T-helper 17 cell (primary cell): ENCODE data around the gene OGN. TPM values are rescaled to one million over a fixed set of nuclear protein-coding genes. Genes with fewer than 3 reads are reported as not detected.

Source experiments
- ATAC-seq: fragments of 150-1000 bp; cut with Tn5 transposase; 2 replicates; pipeline ENCODE4 v1.10.0; 2021; ENCODE audit warnings: mild to moderate bottlenecking, moderate library complexity
- DNase-seq, 3 donors: peaks; one replicate each; pipeline versions ENCODE4 v3.0.0 to v3.0.0-alpha.2; 2020 to 2021
- H3K9me3 ChIP-seq: one replicate; pipeline ENCODE4 v1.7.0; 2013; ENCODE audit warnings: low read length, mild to moderate bottlenecking; ENCODE audit not compliant: control insufficient read depth, poor library complexity, severe bottlenecking
- H3K27ac Mint-ChIP-seq: one replicate; pipeline ENCODE4 v1.8.0; 2022; ENCODE audit warnings: mild to moderate bottlenecking, moderate library complexity, mixed read lengths
- H3K27me3 Mint-ChIP-seq: one replicate; pipeline ENCODE4 v1.8.0; 2022; ENCODE audit warnings: mixed read lengths
- H3K36me3 Mint-ChIP-seq: one replicate; pipeline ENCODE4 v1.8.0; 2022; ENCODE audit warnings: low read depth, mixed read lengths
- H3K4me1 Mint-ChIP-seq: one replicate; pipeline ENCODE4 v1.8.0; 2022; ENCODE audit warnings: mild to moderate bottlenecking, mixed read lengths
- H3K4me3 Mint-ChIP-seq: one replicate; pipeline ENCODE4 v1.8.0; 2022; ENCODE audit warnings: mild to moderate bottlenecking, moderate library complexity, mixed read lengths
- total RNA-seq, 4 donors: library from RNA in 2 of 4; stranded (reverse) in 2 of 4; gene quantifications; one replicate each; pipeline ENCODE4 v1.2.3 and lab custom pipeline; 2022 to 2026

The OGN gene
- total RNA-seq, 2 donors from 2014 or later, result 0.52 TPM; not detected in 1

- ATAC-seq (no peak), DNase-seq (no peak)
- Mint-ChIP-seq H3K4me3 (no peak overlapping the region), H3K27ac (no peak overlapping the region), H3K36me3 (no peaks in the 10 kb centered on the region), H3K4me1 (peaks cover 4% of the 10 kb centered on the region), H3K27me3 (no peaks in the 10 kb centered on the region)
- H3K9me3 ChIP-seq, result no peaks in the 10 kb centered on the region
Observed at GRCh38 chr9:92350740-92351133, 53.6 kb downstream of the OGN start.

GRCh38 chr9:92349771-92350739 lies 54.3 kb downstream of the OGN start:
- no peaks in the 10 kb centered on the region for H3K36me3 Mint-ChIP-seq
- H3K9me3 ChIP-seq, result no peaks in the 10 kb centered on the region
- no peak overlapping the region for H3K27ac Mint-ChIP-seq
- no peak for DNase-seq
- peaks cover 4% of the 10 kb centered on the region for H3K4me1 Mint-ChIP-seq
- no peak for ATAC-seq
- H3K27me3 Mint-ChIP-seq, result no peaks in the 10 kb centered on the region
- H3K4me3 Mint-ChIP-seq, result no peak overlapping the region

GRCh38 chr9:92345582-92345981 lies 58.8 kb downstream of the OGN start:
- peaks cover 6% of the 10 kb centered on the region for H3K4me1 Mint-ChIP-seq
- no peaks in the 10 kb centered on the region for H3K36me3 Mint-ChIP-seq
- H3K27ac Mint-ChIP-seq, result no peak overlapping the region
- H3K4me3 Mint-ChIP-seq, result no peak overlapping the region
- no peaks in the 10 kb centered on the region for H3K9me3 ChIP-seq
- DNase-seq (no peak), ATAC-seq (no peak)
- H3K27me3 Mint-ChIP-seq, result no peaks in the 10 kb centered on the region

- peaks cover 6% of the 10 kb centered on the region for H3K4me1 Mint-ChIP-seq
- H3K4me3 Mint-ChIP-seq, result no peak overlapping the region
- no peaks in the 10 kb centered on the region for H3K27me3 Mint-ChIP-seq
- no peaks in the 10 kb centered on the region for H3K36me3 Mint-ChIP-seq
- DNase-seq, result no peak
- H3K27ac Mint-ChIP-seq, result no peak overlapping the region
- ATAC-seq, result no peak
- H3K9me3 ChIP-seq, result no peaks in the 10 kb centered on the region
Observed at GRCh38 chr9:92342825-92343488, 61.4 kb downstream of the OGN start.

- ATAC-seq (no peak), DNase-seq (no peak)
- H3K4me3 Mint-ChIP-seq, result no peak overlapping the region
- H3K27ac Mint-ChIP-seq, result no peak overlapping the region
- H3K9me3 ChIP-seq, result no peaks in the 10 kb centered on the region
- H3K27me3 Mint-ChIP-seq, result no peaks in the 10 kb centered on the region
- peaks cover 2% of the 10 kb centered on the region for H3K4me1 Mint-ChIP-seq
- no peaks in the 10 kb centered on the region for H3K36me3 Mint-ChIP-seq
Observed at GRCh38 chr9:92341578-92341977, 62.8 kb downstream of the OGN start.

- H3K4me1 Mint-ChIP-seq, result no peaks in the 10 kb centered on the region
- H3K27ac Mint-ChIP-seq, result no peak overlapping the region
- DNase-seq (no peak), ATAC-seq (no peak)
- no peak overlapping the region for H3K4me3 Mint-ChIP-seq
- H3K36me3 Mint-ChIP-seq, result no peaks in the 10 kb centered on the region
- H3K9me3 ChIP-seq, result no peaks in the 10 kb centered on the region
- H3K27me3 Mint-ChIP-seq, result no peaks in the 10 kb centered on the region
Observed at GRCh38 chr9:92333282-92333634, 71.1 kb downstream of the OGN start.

Other genes starting within 250 kb of the OGN start
- 10 to 100 TPM; 68.5 to 75.8 TPM for gene IARS1, start 110.9 kb downstream of the OGN start, total RNA-seq
- gene NOL8, start 79.2 kb downstream of the OGN start, total RNA-seq, result 10 to 100 TPM; 61.0 to 61.1 TPM
- gene CENPP, start 78.6 kb downstream of the OGN start, total RNA-seq, result 1 to 10 TPM; 1.9 to 6.8 TPM
- not detected for gene OMD, start 19.9 kb upstream of the OGN start, total RNA-seq
- gene ASPN, start 77.9 kb upstream of the OGN start, total RNA-seq, result not detected
- gene ECM2, start 131.4 kb upstream of the OGN start, total RNA-seq, result not detected